HCT116 (cell line): Measurements from ENCODE around the gene WNK4. TPM values are rescaled to one million over a fixed set of nuclear protein-coding genes. Genes with fewer than 3 reads are reported as not detected.

ENCODE experiments used
- ATAC-seq: fragments of 200-7000 bp; cut with Tn5 transposase; 2 replicates; pipeline ENCODE4 v1.9.1; 2020; ENCODE audit warnings: mild to moderate bottlenecking, moderate library complexity
- BruUV-seq: library from RNA; stranded (reverse); fragments of 400-500 nt; replicated peaks from 2 replicates; lab custom pipeline; 2021; lab: Mats Ljungman, UMichigan
- CTCF ChIA-PET: fragments of 300-600 bp; sonication (Branson Sonifier 250); formaldehyde crosslinking; loops from one replicate; lab custom pipeline; 2021; ENCODE audit warnings: antibody characterized with exemption; lab: Charles Lee
- POLR2A ChIA-PET: fragments of 300-600, 350-600 bp; sonication (Branson Sonifier 250); formaldehyde crosslinking; loops from one replicate; lab custom pipeline; 2021; ENCODE audit warnings: antibody characterized with exemption; lab: Charles Lee
- RAD21 ChIA-PET, 2 experiments: fragments of 300-600 bp; sonication (Branson Sonifier 250); formaldehyde crosslinking; loops; one replicate each; lab custom pipeline; 2023; ENCODE audit warnings: low total read pairs in 2 of 2; ENCODE audit not compliant: uncharacterized antibody in 2 of 2, unreplicated experiment in 2 of 2, low non-redundant PET in 1 of 2; lab: Charles Lee
- DNase-seq: peaks from one replicate; pipeline ENCODE4 v3.0.0-alpha.2; 2010; ENCODE audit warnings: low read depth, low spot score
- H2AFZ ChIP-seq: fragments of 200-600 bp; shearing (Covaris generic), sonication (generic); 2 replicates; pipeline ENCODE4 v1.6.1; 2017; ENCODE audit warnings: low read depth, mixed run types, mixed read lengths, antibody characterized with exemption, low read length; ENCODE audit not compliant: poor library complexity, severe bottlenecking
- H3K27ac ChIP-seq: 2 replicates; pipeline ENCODE4 v1.5.1; 2012; ENCODE audit warnings: low read depth, low read length
- H3K27me3 ChIP-seq: fragments of 200-600 bp; sonication (generic); 2 replicates; pipeline ENCODE4 v1.6.1; 2016; ENCODE audit warnings: mixed run types, low read length, mixed read lengths; ENCODE audit not compliant: insufficient read depth
- H3K36me3 ChIP-seq, 2 experiments: fragments of 200-500 bp in 1 of 2; fragments of 200-600 bp in 1 of 2; sonication (Bioruptor generic) in 1 of 2; sonication (generic) in 1 of 2; 2 replicates each; pipeline versions ENCODE4 v1.5.1 to v1.6.1; 2014 to 2016; ENCODE audit warnings: low read length in 2 of 2, inconsistent platforms in 1 of 2, mixed read lengths in 1 of 2, mixed run types in 1 of 2; ENCODE audit not compliant: insufficient read depth in 2 of 2, control insufficient read depth in 1 of 2
- H3K4me1 ChIP-seq, 2 experiments: fragments of 200-600 bp in 1 of 2; sonication (generic) in 1 of 2; 2 replicates each; pipeline versions ENCODE4 v1.5.1 to v1.6.1; 2012 to 2017; ENCODE audit warnings: low read length in 2 of 2, inconsistent platforms in 1 of 2, mild to moderate bottlenecking in 1 of 2, mixed read lengths in 1 of 2, mixed run types in 1 of 2, moderate library complexity in 1 of 2; ENCODE audit not compliant: insufficient read depth in 2 of 2, control insufficient read depth in 1 of 2
- H3K4me2 ChIP-seq: fragments of 200-600 bp; sonication (generic); 2 replicates; pipeline ENCODE4 v1.6.1; 2017; ENCODE audit warnings: mixed run types, low read length, mixed read lengths
- H3K4me3 ChIP-seq, 2 experiments: fragments of 200-600 bp in 1 of 2; sonication (generic) in 1 of 2; replicated peaks in 1 of 2; 2 replicates each; pipeline ENCODE4 v1.5.1; 2011 to 2016; ENCODE audit warnings: low read length in 2 of 2, control low read depth in 1 of 2, low read depth in 1 of 2, mild to moderate bottlenecking in 1 of 2, mixed read lengths in 1 of 2, mixed run types in 1 of 2
- H3K79me2 ChIP-seq: fragments of 200-600 bp; sonication (generic); 2 replicates; pipeline ENCODE4 v1.6.1; 2017; ENCODE audit warnings: mild to moderate bottlenecking, mixed run types, low read length, moderate library complexity, mixed read lengths; ENCODE audit not compliant: insufficient read depth
- H3K9ac ChIP-seq: fragments of 200-600 bp; sonication (generic); 2 replicates; pipeline ENCODE4 v1.6.1; 2016; ENCODE audit warnings: low read length, mixed read lengths
- H3K9me2 ChIP-seq: fragments of 200-600 bp; sonication (generic), shearing (Covaris generic); 2 replicates; pipeline ENCODE4 v1.6.1; 2017; ENCODE audit warnings: mixed run types, mild to moderate bottlenecking, moderate library complexity; ENCODE audit not compliant: insufficient read depth
- H3K9me3 ChIP-seq, 2 experiments: fragments of 200-500 bp in 1 of 2; fragments of 200-600 bp in 1 of 2; sonication (Bioruptor generic) in 1 of 2; sonication (generic) in 1 of 2; 2 replicates each; pipeline ENCODE4 v1.6.1; 2014 to 2017; ENCODE audit warnings: low read length in 2 of 2, mixed read lengths in 2 of 2, inconsistent platforms in 1 of 2, low read depth in 1 of 2, mild to moderate bottlenecking in 1 of 2, mixed run types in 1 of 2, moderate library complexity in 1 of 2; ENCODE audit not compliant: control insufficient read depth in 1 of 2, insufficient read depth in 1 of 2
- H4K20me1 ChIP-seq: fragments of 200-600 bp; sonication (generic), shearing (Covaris generic); 2 replicates; pipeline ENCODE4 v1.6.1; 2017; ENCODE audit warnings: mixed run types, mild to moderate bottlenecking, moderate library complexity; ENCODE audit not compliant: insufficient read depth
- CEBPB ChIP-seq: IDR thresholded peaks from 2 replicates; pipeline ENCODE4 v1.6.1; 2012; ENCODE audit warnings: low read depth
- EGR1 ChIP-seq: IDR thresholded peaks from 2 replicates; pipeline ENCODE4 v1.6.1; 2012; ENCODE audit warnings: low read depth
- ELF1 ChIP-seq: IDR thresholded peaks from 2 replicates; pipeline ENCODE4 v1.6.1; 2012; ENCODE audit warnings: low read depth, borderline replicate concordance
- EZH2 ChIP-seq: fragments of 200-600 bp; sonication (generic); IDR thresholded peaks from 2 replicates; pipeline ENCODE4 v1.6.1; 2017; ENCODE audit warnings: antibody characterized with exemption, mixed run types
- EZH2phosphoT487 ChIP-seq: fragments of 200-600 bp; IDR thresholded peaks from 2 replicates; pipeline ENCODE4 v1.6.1; 2018; ENCODE audit warnings: antibody characterized with exemption, borderline replicate concordance
- FOSL1 ChIP-seq: IDR thresholded peaks from 2 replicates; pipeline ENCODE4 v1.6.1; 2012; ENCODE audit warnings: low read depth
- POLR2AphosphoS5 ChIP-seq: IDR thresholded peaks from 2 replicates; pipeline ENCODE4 v1.6.1; 2011; ENCODE audit warnings: mild to moderate bottlenecking, low read depth, low read length, moderate library complexity
- RAD21 ChIP-seq: IDR thresholded peaks from 2 replicates; pipeline ENCODE4 v1.6.1; 2012; ENCODE audit warnings: low read depth, mild to moderate bottlenecking
- REST ChIP-seq: IDR thresholded peaks from 2 replicates; pipeline ENCODE4 v1.6.1; 2012; ENCODE audit warnings: low read depth
- SP1 ChIP-seq: IDR thresholded peaks from 2 replicates; pipeline ENCODE4 v1.6.1; 2012; ENCODE audit warnings: low read depth
- SRF ChIP-seq: IDR thresholded peaks from 2 replicates; pipeline ENCODE4 v1.6.1; 2012; ENCODE audit warnings: low read depth
- TCF7L2 ChIP-seq: IDR thresholded peaks from 2 replicates; pipeline ENCODE4 v1.7.0; 2011; ENCODE audit warnings: borderline replicate concordance, inconsistent platforms; ENCODE audit not compliant: insufficient read depth, insufficient read length; ENCODE audit errors: extremely low read depth
- ZNF274 ChIP-seq: fragments of 200-500 bp; sonication (Bioruptor generic); IDR thresholded peaks from 2 replicates; pipeline ENCODE4 v1.6.1; 2014; ENCODE audit warnings: mild to moderate bottlenecking, low read depth, low read length, inconsistent platforms
- intact Hi-C: fragments of 100-400 bp; cut with micrococcal nuclease; formaldehyde crosslinking; loops from 2 replicates; pipeline ENCODE4 v1.10.0; 2022
- total RNA-seq: library from RNA; stranded (reverse); gene quantifications from one replicate; pipeline ENCODE4 v1.2.1, GENCODE V29; 2021; ENCODE audit not compliant: unreplicated experiment
- TF ChIP-seq, protein P1 (sequence below): IDR thresholded peaks from 2 replicates; pipeline ENCODE4 v1.6.1; 2011; ENCODE audit warnings: mild to moderate bottlenecking, low read length, moderate library complexity; ENCODE audit not compliant: insufficient replicate concordance; ENCODE audit errors: extremely low read depth

The WNK4 gene
- total RNA-seq, 1 experiment from 2014 or later, result 4.5 TPM

GRCh38 chr17:42830971-42831370, 50.6 kb downstream of the WNK4 start:
- no peak overlapping the region for H3K4me3 ChIP-seq
- no peak overlapping the region for H2AFZ ChIP-seq
- intact Hi-C loops, result no loop called here
- H3K27ac ChIP-seq, result no peak overlapping the region
- H3K27me3 ChIP-seq, result no peaks in the 10 kb centered on the region
- no TSS peak for BruUV-seq
- H3K79me2 ChIP-seq, result peaks cover 28% of the 10 kb centered on the region
- peaks cover under 1 to 10% of the 10 kb centered on the region in 2 experiments; a peak in 1 of 4 replicates for H3K36me3 ChIP-seq
- TF ChIP-seq EZH2 (no peak), EZH2phosphoT487 (no peak), ZNF274 (no peak), FOSL1 (no peak), ELF1 (no peak), SRF (no peak), CEBPB (no peak), RAD21 (no peak), REST (no peak), EGR1 (no peak), SP1 (no peak), POLR2AphosphoS5 (no peak), TCF7L2 (no peak)
- TF ChIP-seq, protein P1, sequence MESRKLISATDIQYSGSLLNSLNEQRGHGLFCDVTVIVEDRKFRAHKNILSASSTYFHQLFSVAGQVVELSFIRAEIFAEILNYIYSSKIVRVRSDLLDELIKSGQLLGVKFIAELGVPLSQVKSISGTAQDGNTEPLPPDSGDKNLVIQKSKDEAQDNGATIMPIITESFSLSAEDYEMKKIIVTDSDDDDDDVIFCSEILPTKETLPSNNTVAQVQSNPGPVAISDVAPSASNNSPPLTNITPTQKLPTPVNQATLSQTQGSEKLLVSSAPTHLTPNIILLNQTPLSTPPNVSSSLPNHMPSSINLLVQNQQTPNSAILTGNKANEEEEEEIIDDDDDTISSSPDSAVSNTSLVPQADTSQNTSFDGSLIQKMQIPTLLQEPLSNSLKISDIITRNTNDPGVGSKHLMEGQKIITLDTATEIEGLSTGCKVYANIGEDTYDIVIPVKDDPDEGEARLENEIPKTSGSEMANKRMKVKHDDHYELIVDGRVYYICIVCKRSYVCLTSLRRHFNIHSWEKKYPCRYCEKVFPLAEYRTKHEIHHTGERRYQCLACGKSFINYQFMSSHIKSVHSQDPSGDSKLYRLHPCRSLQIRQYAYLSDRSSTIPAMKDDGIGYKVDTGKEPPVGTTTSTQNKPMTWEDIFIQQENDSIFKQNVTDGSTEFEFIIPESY, result no peak
- TF ChIP-seq, all 23 proteins: peak for 0
- Histone ChIP-seq H3K4me1 (peaks cover 12 to 19% of the 10 kb centered on the region in 2 experiments; a peak in 3 of 4 replicates), H3K9me2 (no peaks in the 10 kb centered on the region), H4K20me1 (no peaks in the 10 kb centered on the region), H3K9ac (no peak overlapping the region), H3K9me3 (no peaks in the 10 kb centered on the region), H3K4me2 (no peak overlapping the region)
- CTCF ChIA-PET, result no interaction called here
- ATAC-seq (no peak), DNase-seq (no peak)
- RAD21 ChIA-PET, result no interaction called here
- POLR2A ChIA-PET, result no interaction called here
